WERI-Rb-1 (cell line): ENCODE results near the gene NBL1.

ENCODE experiments used
- DNase-seq: peaks from one replicate; pipeline ENCODE4 v3.0.0-alpha.2; 2020
- H3K27ac ChIP-seq: fragments of 250-450 bp; sonication (Bioruptor Pico); 2 replicates; pipeline ENCODE4 v1.5.1; 2020; ENCODE audit warnings: mild to moderate bottlenecking, moderate library complexity
- H3K27me3 ChIP-seq: fragments of 250-450 bp; sonication (Bioruptor Pico); 2 replicates; pipeline ENCODE4 v1.5.1; 2021; ENCODE audit warnings: mild to moderate bottlenecking, low read depth, moderate library complexity; ENCODE audit not compliant: insufficient read depth, severe bottlenecking
- H3K36me3 ChIP-seq: fragments of 250-450 bp; sonication (Bioruptor Pico); 2 replicates; pipeline ENCODE4 v1.5.1; 2020; ENCODE audit warnings: mild to moderate bottlenecking, moderate library complexity
- H3K4me3 ChIP-seq: 2 replicates; pipeline ENCODE4 v1.5.1; 2011; ENCODE audit warnings: low read depth, mild to moderate bottlenecking, control low read depth, low read length
- H3K9me3 ChIP-seq: fragments of 250-450 bp; sonication (Bioruptor Pico); 2 replicates; pipeline ENCODE4 v1.5.1; 2021; ENCODE audit warnings: mild to moderate bottlenecking, moderate library complexity; ENCODE audit not compliant: severe bottlenecking
- TF ChIP-seq, protein P1 (sequence below): IDR thresholded peaks from 2 replicates; pipeline ENCODE4 v1.5.1; 2011; ENCODE audit warnings: low read depth, mild to moderate bottlenecking, control low read depth, inconsistent platforms, low read length

Gene NBL1

DNA sequence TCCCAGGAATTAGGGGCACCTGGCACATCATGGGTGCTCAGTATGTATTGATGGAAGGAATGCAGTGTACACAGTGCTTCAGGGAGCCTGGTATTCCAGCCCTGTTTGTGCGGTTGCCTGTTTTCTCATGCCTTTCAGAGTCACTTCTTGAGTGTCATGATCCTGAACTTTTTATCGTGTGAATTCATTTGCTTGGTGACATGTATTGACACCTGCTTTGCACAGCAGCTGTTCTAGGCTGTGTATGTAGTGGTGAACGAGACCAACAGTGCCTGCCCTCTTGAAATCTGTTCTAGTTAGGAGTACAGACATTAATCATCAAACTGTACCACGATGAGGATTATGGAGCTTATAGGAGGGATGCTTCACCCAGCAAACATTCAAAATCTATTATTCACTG lies 26.7 kb downstream of the NBL1 start:
- H3K27ac ChIP-seq, result no peak overlapping the region
- H3K4me3 ChIP-seq, result no peak overlapping the region
- H3K36me3 ChIP-seq, result no peaks in the 10 kb centered on the region
- no peak for DNase-seq
- H3K27me3 ChIP-seq, result no peaks in the 10 kb centered on the region
- no peaks in the 10 kb centered on the region for H3K9me3 ChIP-seq
- TF ChIP-seq, protein P1, sequence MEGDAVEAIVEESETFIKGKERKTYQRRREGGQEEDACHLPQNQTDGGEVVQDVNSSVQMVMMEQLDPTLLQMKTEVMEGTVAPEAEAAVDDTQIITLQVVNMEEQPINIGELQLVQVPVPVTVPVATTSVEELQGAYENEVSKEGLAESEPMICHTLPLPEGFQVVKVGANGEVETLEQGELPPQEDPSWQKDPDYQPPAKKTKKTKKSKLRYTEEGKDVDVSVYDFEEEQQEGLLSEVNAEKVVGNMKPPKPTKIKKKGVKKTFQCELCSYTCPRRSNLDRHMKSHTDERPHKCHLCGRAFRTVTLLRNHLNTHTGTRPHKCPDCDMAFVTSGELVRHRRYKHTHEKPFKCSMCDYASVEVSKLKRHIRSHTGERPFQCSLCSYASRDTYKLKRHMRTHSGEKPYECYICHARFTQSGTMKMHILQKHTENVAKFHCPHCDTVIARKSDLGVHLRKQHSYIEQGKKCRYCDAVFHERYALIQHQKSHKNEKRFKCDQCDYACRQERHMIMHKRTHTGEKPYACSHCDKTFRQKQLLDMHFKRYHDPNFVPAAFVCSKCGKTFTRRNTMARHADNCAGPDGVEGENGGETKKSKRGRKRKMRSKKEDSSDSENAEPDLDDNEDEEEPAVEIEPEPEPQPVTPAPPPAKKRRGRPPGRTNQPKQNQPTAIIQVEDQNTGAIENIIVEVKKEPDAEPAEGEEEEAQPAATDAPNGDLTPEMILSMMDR, result no peak

DNA sequence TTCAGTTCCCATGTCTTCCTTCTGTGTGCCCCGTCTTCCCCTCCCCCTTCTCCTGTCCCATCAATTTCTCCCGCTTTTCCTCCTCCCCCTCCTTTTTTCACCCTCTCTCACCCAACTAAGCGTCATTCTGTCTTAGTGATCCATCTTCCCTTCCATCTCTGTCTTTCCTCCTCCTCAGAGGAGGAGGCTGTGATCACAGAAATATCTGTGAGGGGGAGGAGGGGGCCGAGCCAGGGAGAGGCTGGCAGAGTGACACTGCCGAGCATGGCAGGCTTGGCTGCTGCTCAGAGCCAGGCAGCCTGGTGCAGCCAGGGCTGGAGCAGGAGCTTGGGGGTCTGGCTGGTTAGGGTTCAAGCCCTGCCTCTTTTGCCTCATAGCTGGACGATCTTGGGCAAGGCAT lies 28.1 kb downstream of the NBL1 start:
- DNase-seq, result no peak
- H3K27me3 ChIP-seq, result no peaks in the 10 kb centered on the region
- TF ChIP-seq, protein P1, result no peak
- H3K36me3 ChIP-seq, result no peaks in the 10 kb centered on the region
- H3K27ac ChIP-seq, result no peak overlapping the region
- H3K9me3 ChIP-seq, result no peaks in the 10 kb centered on the region
- H3K4me3 ChIP-seq, result no peak overlapping the region

DNA sequence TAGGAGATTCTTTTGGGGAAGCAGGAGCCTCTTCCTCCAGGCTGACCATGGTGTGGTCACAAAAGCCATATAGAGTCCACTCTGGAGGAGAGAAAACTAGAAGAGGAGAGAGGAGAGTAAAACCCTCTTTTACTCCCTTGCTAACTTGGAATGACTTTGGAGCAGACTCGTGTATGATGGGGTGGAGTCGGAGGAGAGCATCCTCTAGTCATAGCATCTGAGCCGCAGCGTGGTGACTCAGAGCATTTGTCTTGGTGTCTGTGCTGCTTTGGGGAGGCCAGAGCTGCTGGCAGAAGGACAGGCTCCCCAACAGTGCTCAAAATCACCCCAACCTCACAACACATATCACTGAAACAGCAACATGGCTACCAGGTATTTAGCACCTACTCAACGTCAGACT lies 31.7 kb downstream of the NBL1 start:
- H3K36me3 ChIP-seq, result no peaks in the 10 kb centered on the region

DNA sequence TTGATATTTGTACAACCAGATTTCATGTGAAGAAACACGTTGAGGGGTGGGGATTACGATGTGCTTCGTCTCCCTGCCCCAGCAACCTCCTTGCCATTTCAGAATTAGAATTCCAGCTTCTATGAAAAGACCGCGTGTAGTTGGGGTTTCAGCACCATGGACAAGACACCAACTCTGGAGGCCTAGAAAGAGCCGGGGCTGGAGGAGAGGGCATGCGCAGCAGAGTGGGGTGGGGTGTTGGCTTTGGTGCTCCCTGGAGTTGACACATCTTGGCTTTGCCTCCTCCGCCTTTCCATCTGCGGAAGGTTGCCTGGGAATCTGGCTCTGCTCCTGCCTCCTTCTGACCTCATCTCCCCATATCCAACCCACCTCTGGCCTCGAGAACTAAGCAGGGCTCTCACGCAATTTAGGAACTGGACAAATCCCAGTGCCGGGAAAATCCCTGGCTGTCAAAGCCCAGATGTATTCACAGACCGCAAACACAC lies 32.4 kb downstream of the NBL1 start:
- no peak for DNase-seq
- no peaks in the 10 kb centered on the region for H3K9me3 ChIP-seq

More for the DNA sequence above, 31.7 kb downstream of the NBL1 start:
- Histone ChIP-seq H3K4me3 (no peak overlapping the region), H3K27me3 (no peaks in the 10 kb centered on the region), H3K27ac (no peak overlapping the region), H3K9me3 (no peaks in the 10 kb centered on the region)
- DNase-seq, result no peak
- TF ChIP-seq, protein P1, result no peak

DNA sequence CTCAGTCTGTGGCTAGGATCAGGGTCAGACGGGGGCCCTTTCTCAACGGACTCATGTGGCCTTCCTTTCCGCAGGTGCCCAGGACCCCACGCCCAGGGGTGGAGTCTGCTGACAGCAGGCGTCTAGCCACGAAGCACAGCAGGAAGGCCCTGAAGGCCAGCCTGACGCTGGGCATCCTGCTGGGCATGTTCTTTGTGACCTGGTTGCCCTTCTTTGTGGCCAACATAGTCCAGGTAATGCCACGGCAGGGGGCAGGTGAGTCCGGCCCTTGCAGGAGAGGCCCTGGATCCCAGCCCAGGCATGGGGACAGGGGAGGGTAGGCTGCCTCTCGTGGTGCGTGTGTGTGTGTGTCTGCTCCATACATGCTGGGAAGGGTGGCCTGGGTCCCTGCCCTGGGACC lies 34.4 kb downstream of the NBL1 start:
- TF ChIP-seq, protein P1, result no peak
- Histone ChIP-seq H3K36me3 (no peaks in the 10 kb centered on the region), H3K9me3 (no peaks in the 10 kb centered on the region), H3K4me3 (no peak overlapping the region), H3K27ac (no peak overlapping the region), H3K27me3 (no peaks in the 10 kb centered on the region)
- no peak for DNase-seq

More for the DNA sequence above, 32.4 kb downstream of the NBL1 start:
- no peaks in the 10 kb centered on the region for H3K27me3 ChIP-seq
- H3K27ac ChIP-seq, result no peak overlapping the region
- H3K4me3 ChIP-seq, result no peak overlapping the region
- TF ChIP-seq, protein P1, result no peak
- H3K36me3 ChIP-seq, result no peaks in the 10 kb centered on the region

DNA sequence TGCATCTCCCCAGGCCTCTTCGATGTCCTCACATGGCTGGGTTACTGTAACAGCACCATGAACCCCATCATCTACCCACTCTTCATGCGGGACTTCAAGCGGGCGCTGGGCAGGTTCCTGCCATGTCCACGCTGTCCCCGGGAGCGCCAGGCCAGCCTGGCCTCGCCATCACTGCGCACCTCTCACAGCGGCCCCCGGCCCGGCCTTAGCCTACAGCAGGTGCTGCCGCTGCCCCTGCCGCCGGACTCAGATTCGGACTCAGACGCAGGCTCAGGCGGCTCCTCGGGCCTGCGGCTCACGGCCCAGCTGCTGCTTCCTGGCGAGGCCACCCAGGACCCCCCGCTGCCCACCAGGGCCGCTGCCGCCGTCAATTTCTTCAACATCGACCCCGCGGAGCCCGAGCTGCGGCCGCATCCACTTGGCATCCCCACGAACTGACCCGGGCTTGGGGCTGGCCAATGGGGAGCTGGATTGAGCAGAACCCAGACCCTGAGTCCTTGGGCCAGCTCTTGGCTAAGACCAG lies 34.9 kb downstream of the NBL1 start:
- H3K36me3 ChIP-seq, result no peaks in the 10 kb centered on the region
- no peak overlapping the region for H3K27ac ChIP-seq
- H3K27me3 ChIP-seq, result no peaks in the 10 kb centered on the region
- DNase-seq, result no peak
- H3K9me3 ChIP-seq, result no peaks in the 10 kb centered on the region
- TF ChIP-seq, protein P1, result no peak
- no peak overlapping the region for H3K4me3 ChIP-seq
